HG02642 (cell line): ENCODE results near the gene TRPM2.

Source experiments
- ATAC-seq: cut with Tn5 transposase; IDR thresholded peaks from one replicate; pipeline ENCODE4 v1.9.1; 2021; ENCODE audit warnings: mild to moderate bottlenecking; ENCODE audit not compliant: unreplicated experiment, poor library complexity

TRPM2 gene

DNA sequence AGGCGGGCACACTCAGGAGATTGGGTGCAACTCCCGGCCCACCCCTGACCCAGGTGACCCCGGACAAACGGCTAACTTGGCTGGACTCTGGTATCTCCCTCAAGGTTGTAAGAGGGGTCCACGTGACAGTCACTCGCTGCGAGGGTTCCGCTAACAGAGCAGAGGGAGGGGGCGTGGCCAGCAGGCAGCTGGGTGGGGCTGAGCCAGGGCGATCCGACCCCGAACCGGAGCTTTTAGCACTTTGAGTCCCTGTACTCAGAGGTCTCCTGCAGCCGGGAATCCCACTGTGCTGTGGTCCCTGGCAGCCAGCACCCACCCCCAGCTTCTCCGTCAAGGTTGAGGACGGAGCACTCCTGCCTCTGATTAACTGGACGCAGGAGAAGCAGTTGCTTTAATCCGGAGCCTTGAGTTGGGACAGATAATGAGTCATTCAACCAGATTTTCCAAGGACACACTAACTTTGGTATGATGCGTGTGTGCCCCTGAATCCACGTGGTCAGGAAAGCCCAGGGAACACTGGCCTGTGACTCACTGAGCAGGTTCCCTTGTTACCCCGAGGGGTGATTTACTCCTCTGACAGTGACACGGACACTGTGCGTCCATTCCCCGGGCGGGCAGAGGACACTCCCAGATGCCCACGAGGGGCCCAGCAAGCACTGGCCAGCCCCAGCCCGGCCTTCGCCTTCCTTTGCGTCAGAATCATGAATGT lies 16.8 kb downstream of the TRPM2 start:
- ATAC-seq = no peak

DNA sequence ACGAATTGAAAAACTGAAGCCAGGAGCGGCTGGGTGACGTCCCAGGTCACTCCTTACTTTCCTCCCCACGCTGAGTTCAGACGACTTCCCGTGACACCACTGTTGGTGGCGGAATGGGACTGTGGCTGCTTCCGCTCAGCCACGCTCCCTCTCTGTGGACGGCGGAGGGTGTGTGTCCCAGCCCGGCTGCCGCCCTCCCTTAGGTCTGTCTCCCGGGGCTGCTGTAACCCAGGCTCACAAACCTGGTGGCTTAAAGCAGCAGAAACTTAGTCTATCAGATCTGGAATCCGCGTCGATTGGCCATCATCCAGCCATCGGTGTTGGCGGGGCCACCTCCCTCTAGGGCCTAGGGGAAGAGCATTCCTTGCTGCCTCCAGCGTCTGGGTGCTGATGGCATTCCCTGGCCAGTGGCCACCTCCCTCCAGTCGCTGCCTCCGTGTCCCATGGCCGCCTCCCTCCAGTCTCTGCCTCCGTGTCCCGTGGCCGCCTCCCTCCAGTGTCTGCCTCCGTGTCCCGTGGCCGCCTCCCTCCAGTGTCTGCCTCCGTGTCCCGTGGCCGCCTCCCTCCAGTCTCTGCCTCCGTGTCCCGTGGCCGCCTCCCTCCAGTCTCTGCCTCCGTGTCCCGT lies 17.5 kb downstream of the TRPM2 start:
- ATAC-seq = no peak

DNA sequence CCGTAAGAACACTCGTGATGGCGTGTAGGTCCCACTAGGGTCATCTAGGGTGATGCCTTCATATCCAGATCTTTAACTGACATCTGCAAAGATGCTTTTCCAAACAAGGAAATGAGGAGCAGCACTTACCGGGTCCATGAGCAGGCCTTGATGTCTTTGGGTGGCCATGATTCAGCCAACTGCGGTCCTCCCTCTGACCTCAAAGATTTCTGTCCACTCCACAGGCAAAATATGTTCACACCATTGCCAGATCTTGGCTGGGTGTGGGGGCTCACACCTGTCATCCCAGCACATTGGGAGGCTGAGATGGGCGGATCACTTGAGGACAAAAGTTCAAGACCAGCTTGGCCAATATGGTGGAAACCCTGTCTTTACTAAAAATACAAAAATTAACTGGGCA lies 18.2 kb downstream of the TRPM2 start:
- no peak for ATAC-seq

DNA sequence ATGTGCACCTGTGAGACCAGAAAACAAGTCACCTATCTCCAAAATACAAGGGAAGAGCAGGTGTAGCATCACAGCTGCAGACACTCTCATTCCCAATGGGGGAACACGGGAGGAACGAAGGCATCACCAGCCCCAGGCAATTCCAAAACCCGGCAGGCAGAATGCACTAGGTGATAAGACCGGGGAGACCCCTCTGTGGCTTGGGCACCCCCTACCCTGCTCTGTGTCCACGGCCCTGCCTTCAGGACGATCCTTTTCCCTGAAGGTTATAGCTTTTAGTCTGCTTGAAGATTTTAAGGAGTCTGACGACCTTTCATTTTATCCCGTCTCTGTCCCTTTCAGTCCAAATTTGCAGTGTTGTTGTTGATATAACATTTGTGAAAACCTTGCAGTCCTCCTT lies 19.2 kb downstream of the TRPM2 start:
- ATAC-seq = no peak

DNA sequence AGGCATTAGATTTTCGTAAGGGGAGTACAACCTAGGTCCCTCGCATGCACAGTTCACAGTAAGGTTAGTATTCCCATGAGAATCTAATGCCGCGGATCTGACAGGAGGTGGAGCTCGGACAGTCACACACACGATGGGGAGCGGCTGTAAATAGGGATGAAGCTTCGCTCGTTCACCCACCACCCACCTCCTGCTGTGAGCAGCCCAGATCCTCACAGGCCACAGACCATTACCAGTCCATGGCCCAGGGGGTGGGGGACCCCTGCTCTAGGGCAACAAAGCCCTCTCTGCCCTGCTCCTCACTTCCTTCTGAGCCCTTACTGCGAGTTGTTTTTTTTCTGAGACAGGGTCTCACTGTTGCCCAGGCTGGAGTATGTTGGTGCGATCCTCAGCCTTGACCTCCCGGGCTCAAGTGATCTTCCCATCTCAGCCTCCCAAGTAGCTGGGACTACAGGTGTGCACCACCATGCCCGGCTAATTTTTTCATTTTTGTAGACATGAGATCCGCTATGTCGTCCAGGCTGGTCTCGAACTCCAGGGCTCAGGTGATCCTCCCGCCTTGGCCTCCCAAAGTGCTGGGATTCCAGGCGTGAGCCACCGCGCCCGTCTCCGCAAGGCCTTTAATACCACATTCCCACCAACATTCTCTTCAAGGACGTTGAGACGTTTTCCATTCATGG lies 21.3 kb downstream of the TRPM2 start:
- no peak for ATAC-seq

DNA sequence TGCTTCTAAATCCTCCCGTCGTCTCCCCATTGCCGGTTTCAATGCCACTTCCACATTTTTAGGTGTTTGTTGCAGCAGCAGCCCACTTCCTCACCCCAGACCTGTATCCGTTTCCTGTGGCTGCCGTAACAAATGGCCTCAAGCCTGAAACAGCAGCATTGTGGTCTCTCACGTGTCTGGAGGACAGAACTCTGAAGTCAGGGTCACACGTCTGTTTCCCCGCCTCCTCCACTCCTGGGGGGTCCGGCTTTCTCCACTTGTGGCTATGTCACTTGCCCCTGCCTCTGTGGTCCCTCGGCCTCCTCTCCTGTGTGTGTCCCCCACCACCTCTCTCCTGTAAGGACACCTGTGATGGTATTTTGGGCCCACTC lies 21.8 kb downstream of the TRPM2 start:
- ATAC-seq = no peak

DNA sequence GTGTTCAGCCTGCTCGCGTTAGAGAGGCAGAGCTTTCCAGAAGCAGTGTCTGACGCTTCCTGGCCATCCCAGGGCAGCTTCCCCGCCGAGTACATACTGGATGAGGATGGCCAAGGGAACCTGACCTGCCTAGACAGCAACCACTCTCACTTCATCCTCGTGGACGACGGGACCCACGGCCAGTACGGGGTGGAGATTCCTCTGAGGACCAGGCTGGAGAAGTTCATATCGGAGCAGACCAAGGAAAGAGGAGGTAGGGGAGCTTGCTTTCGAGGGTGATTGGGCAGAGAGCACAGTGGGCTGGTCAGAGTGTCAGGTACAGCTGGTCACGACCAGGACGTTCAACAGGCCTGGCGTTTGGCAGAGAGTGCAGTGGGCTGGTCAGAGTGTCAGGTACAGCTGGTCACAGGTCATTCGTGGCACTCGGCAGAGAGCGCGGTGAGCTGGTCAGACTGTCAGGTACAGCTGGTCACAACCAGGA lies 22.4 kb downstream of the TRPM2 start:
- no peak for ATAC-seq

DNA sequence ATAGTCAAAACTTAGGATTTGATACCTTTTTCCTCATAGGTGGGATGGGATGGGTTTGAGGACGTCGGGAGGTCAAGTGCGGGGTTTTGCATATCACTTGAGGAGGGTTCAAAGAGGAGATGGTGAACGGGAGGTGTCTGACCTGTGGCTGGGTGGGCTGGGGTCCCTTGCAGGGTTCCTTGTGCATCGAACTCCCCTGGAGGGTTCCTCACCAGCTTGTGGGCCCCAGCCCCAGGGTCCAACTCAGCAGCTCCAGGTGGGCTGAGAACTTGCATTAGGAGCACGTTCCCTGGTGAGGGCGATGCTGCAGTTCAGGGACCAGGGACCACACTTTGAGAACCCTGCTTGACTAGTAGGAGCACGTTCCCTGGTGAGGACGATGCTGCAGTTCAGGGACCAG lies 23.2 kb downstream of the TRPM2 start:
- no peak for ATAC-seq

DNA sequence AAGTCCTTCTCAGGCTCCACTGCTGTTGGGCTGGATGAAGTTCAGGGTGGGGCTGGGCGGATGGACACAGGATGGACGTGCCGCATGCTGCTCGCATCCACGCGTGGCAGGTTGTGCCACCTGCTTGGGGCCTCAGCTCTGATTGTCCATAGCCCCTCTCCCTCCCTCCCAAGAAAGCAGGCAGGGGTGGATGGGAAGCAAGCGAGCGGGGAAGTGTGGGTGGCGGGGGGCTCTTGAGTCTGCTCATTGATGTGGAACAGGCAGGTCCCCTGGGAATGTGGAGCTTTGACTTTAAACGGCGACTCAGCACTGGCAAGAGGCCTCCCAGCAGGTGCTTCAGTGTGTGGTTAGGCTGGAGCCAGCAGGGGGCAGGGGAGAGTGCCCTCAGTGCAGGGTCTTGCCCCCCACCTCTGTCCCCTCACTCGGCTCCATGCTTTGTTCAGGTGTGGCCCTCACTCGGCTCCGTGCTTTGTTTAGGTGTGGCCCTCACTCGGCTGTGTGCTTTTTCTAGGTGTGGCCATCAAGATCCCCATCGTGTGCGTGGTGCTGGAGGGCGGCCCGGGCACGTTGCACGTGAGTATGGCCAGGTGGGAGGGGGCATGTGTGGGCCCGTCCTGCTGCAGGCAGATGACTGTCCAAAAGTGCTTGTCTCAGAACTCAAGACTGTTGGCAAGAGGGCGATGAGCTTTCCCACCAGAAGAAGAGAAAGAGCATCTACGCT lies 23.9 kb downstream of the TRPM2 start:
- no peak for ATAC-seq

DNA sequence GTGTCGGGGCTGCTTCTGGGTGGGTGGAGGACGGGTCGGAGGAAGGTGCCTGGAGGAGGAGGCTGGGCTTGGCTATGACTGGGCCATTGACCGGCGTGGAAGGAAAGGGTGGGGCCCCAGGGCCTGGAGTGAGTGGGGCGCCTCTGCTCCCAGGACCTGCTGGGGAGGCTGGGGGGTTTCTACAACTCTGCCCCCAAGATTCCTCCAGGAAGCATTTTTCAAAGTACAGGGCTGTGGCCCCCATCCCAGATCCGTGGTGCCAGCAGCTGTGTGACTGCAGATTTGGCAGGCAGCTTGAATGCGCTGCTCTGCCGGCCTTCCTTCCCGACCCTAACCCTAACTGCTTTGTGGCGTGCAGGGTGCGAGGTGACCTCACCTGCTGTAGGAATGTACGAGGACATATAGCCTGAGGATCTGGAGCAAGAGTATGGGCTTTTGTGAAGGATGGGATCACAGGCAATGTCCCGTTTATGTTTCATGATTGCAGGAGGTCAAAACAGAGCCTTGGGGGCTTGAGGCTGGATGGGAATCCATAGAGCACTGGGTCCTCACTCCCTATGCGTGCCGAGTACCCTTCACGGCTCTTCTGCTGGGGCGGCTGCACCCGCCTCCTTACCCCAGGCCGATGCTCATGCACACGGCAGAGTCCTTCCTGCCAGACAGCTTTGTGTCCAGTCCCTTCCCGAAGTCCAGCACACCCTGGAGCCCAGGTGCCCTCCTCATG lies 24.7 kb downstream of the TRPM2 start:
- no peak for ATAC-seq

DNA sequence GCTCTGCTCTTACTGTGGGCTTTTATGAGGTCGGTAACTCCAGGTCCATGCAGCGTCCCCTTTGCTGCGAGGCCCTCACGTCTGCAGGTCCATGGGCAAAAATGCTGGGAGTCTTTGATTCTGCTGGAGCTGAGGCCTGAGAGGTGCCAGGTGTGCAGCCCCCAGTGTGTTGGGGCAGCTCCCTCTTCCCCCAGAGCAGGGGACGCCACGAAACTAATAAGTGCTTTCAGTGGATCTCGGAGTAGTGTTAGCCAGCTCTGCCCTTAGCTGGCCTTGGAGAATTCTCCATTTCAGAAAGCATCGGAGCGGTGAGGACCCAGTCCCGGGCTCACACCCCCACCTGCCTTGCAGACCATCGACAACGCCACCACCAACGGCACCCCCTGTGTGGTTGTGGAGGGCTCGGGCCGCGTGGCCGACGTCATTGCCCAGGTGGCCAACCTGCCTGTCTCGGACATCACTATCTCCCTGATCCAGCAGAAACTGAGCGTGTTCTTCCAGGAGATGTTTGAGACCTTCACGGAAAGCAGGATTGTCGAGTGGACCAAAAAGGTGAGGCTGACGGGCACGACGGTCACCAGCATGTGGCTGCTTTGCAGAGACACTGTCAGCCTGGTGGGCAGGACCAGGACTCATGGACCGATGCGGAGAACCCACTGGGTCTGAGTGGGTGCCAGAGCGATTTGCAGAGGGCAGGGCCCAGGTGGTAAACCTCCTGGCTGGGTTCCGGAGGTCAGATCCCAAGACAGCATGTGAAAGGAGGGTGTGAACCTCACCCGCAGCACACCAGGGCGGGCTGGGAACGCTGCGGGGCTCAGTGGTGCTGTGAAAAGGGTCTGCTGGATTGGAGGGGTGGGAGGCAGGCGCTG lies 25.5 kb downstream of the TRPM2 start:
- ATAC-seq = no peak

DNA sequence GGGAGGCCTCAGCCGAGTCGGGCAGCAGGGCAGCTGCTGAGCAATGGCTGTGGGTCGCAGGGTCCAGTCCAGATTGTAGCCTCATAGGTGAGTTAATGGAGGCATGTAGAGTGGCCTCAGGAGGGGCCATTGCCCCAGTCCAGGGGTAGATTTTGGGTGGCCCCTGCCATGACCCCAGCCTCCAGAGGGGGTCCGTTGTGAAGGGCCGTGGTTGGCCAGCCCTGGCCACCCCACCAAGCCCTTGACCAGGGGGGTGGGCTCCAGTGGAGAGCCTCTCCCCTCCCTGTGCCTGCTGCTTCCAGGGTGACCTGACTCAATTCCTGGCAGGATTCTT lies 26.1 kb downstream of the TRPM2 start:
- no peak for ATAC-seq

DNA sequence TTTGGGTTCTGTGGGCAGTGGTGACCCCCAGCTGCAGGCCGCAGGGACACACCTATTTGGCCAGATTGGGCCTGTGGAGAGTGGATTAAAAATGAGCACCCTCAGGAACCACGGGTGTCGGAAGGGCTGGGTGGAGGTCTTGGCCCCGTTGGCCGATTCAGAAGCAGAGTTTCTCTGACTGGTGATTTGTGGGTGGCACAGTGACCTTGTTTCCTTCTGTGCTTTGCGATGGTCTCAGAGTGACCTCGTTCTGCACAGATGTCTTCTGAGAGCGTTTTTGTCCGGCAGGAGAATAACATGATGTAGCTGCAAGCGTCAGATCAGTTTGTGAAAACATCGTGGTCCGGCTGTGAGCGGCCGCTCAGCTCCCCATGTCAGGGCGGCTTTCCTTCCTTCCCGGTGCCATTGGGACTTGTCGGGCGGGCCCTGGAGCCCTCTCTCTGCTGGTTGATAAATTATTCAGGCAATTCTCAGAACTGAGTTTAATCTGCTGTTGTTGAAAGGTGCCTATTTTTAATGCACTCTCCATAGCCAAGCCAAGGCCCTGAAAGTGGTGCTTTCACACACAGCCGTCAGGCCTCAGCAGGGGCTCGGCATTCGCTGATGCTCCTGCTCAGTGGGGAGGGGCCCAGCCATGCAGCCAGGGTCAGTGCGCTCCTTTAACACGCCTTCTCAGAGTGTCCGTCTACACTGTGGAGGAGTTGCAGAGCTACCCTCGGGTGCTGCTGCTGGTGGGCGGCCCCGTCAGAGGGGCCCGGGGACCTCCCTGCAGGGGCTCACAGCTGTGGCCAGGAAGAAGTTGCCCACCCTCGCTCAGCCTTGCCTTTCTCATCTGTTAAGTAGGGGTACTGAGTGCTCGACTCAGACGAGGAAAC lies 26.8 kb downstream of the TRPM2 start:
- no peak for ATAC-seq

DNA sequence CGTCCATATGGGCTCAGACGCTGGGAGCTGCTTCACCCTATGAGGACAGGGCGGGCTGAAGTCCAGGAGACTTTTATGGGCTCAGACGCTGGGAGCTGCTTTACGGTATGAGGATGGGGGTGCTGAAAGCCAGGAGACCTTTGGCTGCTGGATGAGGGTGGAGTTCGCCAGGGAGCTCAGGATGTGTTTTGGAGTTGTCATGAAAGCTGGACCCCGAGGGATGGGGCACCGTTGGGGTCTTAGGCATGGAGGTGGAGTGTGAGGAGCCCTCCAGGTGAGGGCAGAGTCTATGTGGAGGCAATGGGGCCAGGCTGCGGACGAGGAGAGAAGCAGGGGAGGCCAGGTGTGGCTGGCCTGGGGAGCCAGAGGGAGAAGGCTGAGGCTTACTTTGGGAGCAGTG lies 27.5 kb downstream of the TRPM2 start:
- no peak for ATAC-seq

DNA sequence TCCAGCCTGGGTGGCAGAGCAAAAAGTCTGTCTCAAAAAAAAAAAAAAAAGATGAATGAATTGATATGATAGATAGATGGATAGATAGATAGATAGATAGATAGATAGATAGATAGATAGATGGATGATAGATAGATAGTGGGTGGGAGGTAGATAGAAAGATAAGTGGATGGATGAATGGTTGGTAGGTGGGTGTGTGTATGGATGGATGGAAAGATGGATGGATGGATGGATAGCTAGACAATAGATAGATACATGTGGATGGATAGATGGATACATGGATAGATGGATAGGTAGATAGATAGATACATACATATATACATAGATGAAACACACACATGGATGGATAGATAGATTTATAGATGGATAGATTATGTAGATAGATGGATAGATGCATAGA lies 28.5 kb downstream of the TRPM2 start:
- no peak for ATAC-seq

DNA sequence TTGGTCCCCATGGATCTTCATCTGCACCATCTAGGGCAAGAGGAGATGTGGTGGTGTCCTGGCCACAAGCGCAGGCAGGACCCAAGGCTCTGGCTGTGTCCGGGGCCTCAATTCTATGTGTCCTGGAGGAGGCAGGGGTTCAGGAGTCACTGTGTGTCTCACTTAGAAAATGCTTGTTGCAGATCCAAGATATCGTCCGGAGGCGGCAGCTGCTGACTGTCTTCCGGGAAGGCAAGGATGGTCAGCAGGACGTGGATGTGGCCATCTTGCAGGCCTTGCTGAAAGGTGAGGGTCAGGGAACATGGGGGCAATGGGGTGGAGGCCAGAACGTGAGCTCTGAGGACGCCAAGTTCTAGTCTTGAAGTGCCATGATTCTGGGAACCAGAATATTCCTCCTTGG lies 29.1 kb downstream of the TRPM2 start:
- no peak for ATAC-seq

DNA sequence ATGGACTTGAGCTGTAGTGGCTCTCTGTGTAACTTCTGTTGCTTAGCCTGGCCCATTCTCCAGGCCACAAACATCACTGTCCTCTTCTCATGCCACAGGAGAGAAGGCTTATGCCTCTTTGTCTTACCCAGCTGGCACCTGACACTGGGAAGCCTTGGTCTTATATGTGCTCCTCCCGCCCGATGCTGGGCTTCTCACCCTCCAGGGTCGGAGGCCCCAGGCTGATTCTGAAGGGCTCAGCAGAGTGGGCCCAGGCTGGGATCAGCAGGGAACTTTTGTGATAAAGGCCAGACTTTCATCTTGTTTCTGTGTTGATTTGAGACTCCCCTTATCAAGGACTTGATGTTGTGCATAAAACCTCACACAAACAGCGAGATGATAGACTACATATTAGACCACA lies 29.8 kb downstream of the TRPM2 start:
- ATAC-seq = no peak

DNA sequence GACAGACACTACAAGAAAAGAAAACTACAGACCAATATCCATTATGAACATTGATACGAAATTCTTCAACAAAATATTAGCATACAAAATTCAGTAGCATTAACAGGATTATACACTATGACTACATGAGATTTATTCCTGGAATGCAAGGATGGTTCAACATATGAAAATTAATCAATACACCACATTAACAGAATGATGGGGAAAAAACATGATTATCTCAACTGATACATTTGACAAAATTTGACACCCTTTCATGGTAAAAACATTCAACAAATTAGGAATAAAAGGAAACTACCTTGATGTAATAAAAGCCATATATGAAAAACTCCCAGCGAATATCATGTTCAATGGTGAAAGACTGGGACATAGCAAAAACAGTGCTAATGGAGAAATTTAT lies 31.5 kb downstream of the TRPM2 start:
- no peak for ATAC-seq

DNA sequence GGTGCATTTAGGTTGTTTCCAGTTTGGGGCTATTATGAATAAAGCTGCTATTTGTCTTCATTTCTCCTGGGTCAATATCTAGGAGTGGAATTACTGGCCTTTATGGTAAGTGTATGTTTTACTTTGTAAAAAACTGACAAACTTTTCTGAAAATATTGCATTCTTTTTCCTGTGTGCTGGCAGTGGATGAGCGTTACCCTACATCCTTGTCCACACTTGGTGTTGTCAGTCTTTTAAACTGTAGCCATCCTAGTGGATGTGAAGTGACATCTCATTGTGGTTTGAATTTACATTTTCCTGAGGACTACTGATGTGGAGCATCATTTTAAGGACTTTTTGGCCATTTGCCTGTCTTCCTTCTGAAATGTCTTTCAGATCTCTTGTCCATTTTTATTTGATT lies 35.9 kb downstream of the TRPM2 start:
- no peak for ATAC-seq
